Activated T-helper 9 cell treated with anti-CD3 and anti-CD28 coated beads, Interleukin-2, amount 50 U/mL, for 16 hours (primary cell): ENCODE data around the gene LGR5.

Source experiments
- DNase-seq: peaks from one replicate; pipeline ENCODE4 v3.0.0-alpha.2; 2020; ENCODE audit warnings: low read depth

The LGR5 gene, protein sequence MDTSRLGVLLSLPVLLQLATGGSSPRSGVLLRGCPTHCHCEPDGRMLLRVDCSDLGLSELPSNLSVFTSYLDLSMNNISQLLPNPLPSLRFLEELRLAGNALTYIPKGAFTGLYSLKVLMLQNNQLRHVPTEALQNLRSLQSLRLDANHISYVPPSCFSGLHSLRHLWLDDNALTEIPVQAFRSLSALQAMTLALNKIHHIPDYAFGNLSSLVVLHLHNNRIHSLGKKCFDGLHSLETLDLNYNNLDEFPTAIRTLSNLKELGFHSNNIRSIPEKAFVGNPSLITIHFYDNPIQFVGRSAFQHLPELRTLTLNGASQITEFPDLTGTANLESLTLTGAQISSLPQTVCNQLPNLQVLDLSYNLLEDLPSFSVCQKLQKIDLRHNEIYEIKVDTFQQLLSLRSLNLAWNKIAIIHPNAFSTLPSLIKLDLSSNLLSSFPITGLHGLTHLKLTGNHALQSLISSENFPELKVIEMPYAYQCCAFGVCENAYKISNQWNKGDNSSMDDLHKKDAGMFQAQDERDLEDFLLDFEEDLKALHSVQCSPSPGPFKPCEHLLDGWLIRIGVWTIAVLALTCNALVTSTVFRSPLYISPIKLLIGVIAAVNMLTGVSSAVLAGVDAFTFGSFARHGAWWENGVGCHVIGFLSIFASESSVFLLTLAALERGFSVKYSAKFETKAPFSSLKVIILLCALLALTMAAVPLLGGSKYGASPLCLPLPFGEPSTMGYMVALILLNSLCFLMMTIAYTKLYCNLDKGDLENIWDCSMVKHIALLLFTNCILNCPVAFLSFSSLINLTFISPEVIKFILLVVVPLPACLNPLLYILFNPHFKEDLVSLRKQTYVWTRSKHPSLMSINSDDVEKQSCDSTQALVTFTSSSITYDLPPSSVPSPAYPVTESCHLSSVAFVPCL

DNA sequence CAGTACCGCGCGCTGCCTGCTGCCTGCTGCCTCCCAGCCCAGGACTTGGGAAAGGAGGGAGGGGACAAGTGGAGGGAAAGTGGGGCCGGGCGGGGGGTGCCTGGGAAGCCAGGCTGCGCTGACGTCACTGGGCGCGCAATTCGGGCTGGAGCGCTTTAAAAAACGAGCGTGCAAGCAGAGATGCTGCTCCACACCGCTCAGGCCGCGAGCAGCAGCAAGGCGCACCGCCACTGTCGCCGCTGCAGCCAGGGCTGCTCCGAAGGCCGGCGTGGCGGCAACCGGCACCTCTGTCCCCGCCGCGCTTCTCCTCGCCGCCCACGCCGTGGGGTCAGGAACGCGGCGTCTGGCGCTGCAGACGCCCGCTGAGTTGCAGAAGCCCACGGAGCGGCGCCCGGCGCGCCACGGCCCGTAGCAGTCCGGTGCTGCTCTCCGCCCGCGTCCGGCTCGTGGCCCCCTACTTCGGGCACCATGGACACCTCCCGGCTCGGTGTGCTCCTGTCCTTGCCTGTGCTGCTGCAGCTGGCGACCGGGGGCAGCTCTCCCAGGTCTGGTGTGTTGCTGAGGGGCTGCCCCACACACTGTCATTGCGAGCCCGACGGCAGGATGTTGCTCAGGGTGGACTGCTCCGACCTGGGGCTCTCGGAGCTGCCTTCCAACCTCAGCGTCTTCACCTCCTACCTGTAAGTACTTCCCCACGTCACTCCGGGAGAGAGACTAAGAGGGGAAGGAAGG lies at the start of gene LGR5:
Gene LGR5 (plus strand): TSS at position 186 of the 732 bp plus-strand sequence. CDS start 283 bp downstream, at position 469.
- no peak for DNase-seq

- no peak for DNase-seq
These were observed 47.0 kb upstream of the LGR5 start for GRCh38 chr12:71392521-71393145.

DNA sequence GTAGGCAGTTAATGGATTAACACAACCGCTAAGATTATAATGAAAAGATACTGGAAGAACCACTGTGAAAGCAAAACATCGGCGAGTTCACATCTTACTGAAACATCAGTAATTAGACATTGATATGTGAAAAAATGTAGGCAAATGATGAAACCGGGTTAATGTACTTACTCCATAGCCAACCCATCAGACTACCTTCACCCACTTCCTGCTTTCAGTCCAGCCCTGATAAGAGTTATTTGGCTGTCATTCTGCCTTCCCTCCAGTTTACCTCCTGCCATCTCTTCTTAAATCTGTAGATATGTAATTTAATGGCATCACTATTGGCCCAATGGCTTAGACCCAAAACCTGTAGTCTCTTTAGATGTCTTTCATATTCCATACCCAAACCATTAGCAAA lies 46.0 kb upstream of the LGR5 start:
- no peak for DNase-seq

DNA sequence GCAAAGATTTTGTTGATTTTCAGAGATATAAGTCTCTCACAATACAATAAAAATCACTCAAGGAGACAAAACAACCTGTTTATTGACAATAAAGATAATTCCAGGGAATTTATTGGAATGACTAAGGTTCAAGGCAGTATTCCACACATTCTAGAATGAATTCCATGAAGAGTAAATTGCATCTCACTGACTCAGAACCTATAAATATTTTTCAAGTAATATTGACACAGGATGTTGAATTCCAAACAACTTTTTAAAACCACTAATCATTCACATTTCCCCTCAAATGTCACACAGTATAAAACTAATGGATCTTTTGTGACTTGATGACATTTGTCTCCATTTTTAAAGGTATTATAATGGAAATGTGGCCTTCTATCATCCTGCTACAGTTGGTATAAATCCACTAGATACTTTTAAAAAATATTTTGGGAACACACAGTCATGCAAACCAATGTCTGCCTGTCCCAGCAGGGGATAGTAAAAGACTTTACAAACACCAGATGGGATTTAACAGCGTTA lies 42.1 kb upstream of the LGR5 start:
- no peak for DNase-seq

DNA sequence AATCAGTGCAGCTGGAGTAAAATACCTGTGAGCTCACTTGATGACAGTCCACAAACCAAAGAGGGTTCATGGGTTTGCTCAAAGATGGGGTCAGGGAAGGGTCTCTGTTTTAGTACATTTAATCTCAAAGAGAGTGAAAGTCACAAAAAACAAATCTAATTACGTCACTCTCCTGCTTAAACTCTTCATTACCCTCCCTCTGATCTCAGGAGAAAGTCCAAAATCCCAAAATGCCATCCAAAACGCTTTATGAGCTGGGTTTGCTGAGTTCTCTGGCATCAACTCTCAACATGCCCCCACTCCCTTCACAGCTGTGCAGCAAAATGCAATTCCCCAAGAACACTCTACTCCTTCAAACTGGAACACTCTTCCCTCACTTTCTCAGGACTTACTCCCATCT lies 40.4 kb upstream of the LGR5 start:
- no peak for DNase-seq

GRCh38 chr12:71400481-71400880 lies 39.1 kb upstream of the LGR5 start:
- no peak for DNase-seq

DNA sequence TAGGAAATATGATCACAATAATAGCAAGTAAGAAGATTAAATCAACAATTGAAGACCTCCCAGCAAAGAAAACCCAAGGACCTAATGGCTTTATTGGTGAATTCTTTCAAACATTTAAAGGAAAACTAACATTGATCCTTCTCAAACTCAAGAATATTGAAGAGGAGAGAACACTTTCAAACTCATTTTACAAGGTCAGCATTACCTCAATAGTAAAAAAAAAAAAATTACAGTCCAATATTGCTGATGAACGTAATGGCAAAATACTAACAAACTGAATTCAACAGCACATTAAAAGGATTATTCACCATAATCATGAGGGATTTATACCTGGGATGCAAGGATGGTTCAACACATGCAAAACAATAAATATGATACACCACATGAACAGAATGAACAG lies 33.7 kb upstream of the LGR5 start:
- no peak for DNase-seq

DNA sequence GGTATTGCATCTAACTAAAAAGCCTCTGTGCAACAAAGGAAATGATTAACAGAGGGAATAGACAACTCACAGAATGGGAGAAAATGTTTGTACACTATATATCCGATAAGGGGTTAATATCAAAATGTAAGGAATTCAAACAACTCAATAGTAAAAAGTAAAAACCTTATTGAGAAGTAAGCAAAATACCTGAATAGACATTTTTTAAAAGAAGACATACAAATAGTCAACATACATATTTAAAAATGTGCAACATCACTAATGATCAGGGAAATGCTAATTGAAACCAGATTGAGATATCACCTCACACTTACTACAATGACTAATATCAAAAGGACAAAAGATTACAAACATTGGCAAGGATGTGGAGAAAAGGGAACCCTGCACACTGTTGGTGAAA lies 31.9 kb upstream of the LGR5 start:
- DNase-seq: no peak

DNA sequence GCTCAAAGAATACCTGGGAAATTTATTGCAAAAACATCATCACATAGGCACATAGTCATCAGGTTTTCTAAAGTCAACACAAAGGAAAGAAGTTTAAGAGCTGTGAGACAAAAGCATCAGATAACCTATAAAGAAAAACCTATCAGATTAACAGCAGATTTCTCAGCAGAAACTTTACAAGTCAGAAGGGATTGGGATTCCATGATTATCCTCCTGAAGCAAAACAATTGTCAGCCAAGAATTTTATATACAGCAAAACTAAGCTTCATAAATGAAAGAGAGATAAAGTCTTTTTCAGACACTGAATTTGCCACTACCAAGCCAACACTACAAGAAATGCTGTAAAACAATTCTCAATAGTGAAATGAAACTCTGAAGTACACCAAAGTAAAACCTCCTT lies 28.8 kb upstream of the LGR5 start:
- DNase-seq: no peak

DNA sequence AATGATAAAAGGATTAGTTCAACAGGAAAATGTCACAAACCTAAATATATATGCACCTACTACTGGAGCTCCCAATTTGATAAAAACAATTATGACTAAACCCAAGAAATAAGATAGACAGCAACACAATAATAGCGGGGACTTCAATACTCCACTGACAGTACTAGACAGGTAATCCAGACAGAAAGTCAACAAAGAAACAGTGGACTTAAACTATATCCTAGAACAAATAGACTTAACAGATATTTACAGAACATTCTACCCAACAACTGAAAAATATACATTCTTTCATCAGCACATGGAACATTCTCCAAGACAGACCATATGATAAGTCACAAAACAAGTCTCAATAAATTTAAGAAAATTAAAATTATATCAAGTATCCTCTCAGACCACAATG lies 28.0 kb upstream of the LGR5 start:
- no peak for DNase-seq

DNA sequence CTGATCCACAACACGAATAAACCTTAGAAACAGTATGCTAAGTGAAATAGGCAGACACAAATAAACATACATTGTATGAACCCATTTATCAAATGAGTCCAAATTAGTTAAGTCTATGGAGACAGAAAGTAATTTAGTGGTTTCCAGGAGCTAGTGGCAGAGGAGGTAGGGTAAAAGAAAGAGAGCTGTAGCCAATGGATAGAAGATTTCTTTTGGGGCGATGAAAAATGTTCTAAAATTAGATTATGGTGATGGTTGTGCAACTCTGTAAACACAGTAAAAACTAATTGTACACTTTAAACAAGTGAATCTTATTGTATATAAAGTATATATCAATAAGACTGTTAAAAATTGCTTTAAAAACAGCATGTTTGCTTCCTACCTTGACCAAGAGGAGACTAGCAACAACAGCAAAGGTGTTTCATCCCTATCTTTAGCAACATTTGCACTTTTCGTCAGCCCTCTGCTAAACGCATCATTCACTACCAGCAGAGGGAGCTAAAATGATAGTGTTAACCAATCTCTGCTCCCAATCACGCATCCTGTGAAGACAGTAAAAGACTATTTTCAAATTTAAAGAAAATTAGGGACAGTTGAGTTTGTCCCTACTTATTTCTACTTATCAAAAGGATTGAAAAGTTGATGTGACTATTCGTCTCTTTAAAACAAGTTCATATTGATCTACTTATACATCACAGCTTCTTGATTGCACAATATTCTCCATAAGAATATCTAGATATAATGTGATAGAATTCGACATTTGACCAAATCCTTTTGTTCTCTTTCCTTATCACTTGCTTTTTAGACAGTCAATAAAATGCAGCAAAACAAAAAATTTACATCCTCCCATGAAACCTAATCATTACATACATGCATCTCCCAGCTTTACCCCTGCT lies 24.0 kb upstream of the LGR5 start:
- DNase-seq: no peak

GRCh38 chr12:71417181-71417580 lies 22.4 kb upstream of the LGR5 start:
- DNase-seq: no peak

DNA sequence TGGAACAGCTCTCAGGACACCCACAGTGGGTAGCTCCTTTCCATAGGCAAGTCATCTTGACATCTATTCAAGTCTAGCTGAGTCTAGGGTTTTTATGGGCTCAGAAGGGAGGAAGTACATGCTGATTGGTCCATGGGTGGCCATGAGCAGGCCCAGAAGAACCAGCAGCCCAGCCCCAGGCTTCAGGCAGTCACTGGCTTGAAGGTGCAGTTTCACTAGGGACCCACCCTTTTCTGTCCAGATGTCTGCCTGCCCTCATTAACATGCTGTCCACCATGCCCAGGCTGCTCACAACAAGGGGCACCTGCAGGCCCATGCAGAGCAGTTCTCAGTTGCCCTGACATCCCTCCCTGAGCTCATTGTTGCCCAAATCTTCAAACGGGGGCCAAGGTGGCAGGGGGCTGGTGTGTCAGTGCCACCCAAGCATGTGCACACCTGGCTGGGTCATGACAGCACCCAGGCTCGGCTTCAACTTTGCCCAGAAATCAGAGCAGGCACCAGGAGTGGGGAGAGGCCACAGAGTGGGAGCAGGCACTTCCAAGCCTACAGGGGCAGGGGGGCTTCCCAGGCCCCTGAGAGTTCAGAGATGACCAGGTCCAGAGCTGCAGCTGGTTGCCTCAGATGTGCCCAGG lies 18.7 kb upstream of the LGR5 start:
- DNase-seq: no peak

GRCh38 chr12:71425568-71426299 lies 13.9 kb upstream of the LGR5 start:
- DNase-seq: no peak

DNA sequence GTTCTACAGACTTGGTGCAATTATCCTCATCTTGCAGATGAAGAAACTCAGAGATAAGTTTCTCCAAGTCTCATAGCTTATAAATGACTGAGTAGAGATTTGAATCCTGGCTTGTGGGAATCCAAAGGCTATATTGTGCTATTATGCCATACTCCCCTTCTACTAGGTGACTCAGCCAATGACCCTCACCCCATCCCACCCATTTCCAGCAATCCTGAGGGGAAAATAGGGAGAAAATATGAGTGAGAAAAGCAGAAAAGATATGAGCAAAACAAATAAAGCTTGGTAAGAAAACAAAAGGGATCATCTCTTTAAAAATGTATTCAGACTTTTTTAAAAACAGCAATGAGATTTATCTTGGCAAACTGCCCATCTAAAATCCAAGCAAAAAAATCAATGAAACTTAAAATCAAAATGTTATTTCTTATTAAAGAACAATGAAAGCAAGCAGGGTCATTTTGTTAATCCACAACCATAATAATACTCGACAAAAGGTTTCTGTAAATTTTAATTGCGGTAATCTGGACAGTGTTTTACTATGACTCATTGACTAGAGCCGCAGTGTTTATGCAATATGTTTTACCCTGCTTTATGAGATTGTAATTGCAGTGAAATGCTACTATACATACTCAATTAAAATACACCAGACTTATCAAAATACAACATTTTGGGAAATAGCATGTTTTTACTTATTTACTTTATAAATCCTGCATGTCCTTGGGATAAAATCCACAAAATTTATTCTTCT lies 13.1 kb upstream of the LGR5 start:
- no peak for DNase-seq

GRCh38 chr12:71430756-71431155 lies 8.8 kb upstream of the LGR5 start:
- no peak for DNase-seq

- DNase-seq: no peak
These were observed 7.6 kb upstream of the LGR5 start for GRCh38 chr12:71431991-71432390.

DNA sequence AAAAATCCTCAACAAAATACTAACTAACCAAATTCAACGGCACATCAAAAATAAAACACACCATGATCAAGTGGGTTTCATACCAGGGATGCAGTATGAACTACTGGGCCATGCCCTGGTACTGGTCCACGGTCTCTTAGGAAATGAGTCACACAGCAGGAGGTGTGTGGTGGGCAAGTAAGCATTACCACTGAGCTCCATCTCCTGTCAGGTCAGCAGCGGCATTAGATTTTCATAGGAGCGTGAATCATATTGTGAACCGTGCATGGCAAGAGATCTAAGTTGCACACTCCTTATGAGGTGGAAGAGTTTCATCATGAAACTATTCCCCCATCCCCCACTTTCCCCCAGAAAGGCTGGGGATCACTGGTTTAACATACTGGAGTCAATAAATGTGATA lies 6.7 kb upstream of the LGR5 start:
- DNase-seq: no peak

GRCh38 chr12:71436696-71437095 lies 2.9 kb upstream of the LGR5 start:
- DNase-seq: no peak
